ENCODE results near the gene SPIRE2. TPM values are rescaled to one million over a fixed set of nuclear protein-coding genes. Genes with fewer than 3 reads are reported as not detected.
A peak's percentile ranks its signal among the peaks of the same experiment; 100 is the strongest.

SPIRE2 gene
- total and polyA plus RNA-seq, 2 of the 13 experiments (the other 11 are each of a cell fraction or from before 2014, with no cell fraction given): 13.3 to 37.5 TPM

GRCh38 chr16:89909777-89910716, 81.8 kb downstream of the SPIRE2 start:
- ATAC-seq (peak; percentile 82), FAIRE-seq (peak; percentile 78), DNase-seq (ENCODE audit: low spot score) (peak; percentile 60)
- Histone ChIP-seq H3K9me3 (ENCODE audit: low read length) (no peaks in the 10 kb centered on the region), H3K9ac (ENCODE audit: insufficient read depth, low read depth, low read length) (no peak overlapping the region), H3K27ac (ENCODE audit: extremely low read length, insufficient read depth, low read length) (no peak overlapping the region), H3K36me3 (replicated peaks in 1 of 2; ENCODE audit: control insufficient read depth in 1 of 2, insufficient read depth in 2 of 2, low read length in 2 of 2) (peaks cover 24% of the 10 kb centered on the region in 2 experiments), H4K20me1 (ENCODE audit: insufficient read depth, low read length) (no peaks in the 10 kb centered on the region; the same call in 1 of the 2 replicates), H3K27me3 (ENCODE audit: control insufficient read depth in 1 of 2, insufficient read depth in 2 of 2, low read length in 2 of 2) (no peaks in the 10 kb centered on the region), H3K4me3 (replicated peaks in 1 of 3; ENCODE audit: insufficient read depth in 1 of 3, low read depth in 2 of 3, low read length in 3 of 3) (no peak overlapping the region), H3K4me2 (ENCODE audit: low read depth, low read length) (no peak overlapping the region), H3K79me2 (ENCODE audit: insufficient read depth, low read length) (no peaks in the 10 kb centered on the region), H2AFZ (ENCODE audit: low read length) (no peak overlapping the region), H3K4me1 (ENCODE audit: insufficient read depth, low read length) (peaks cover 17% of the 10 kb centered on the region)
- whole genome bisulfite sequencing (ENCODE audit: low lambda C conversion rate): 83% methylated on average over 45 of the region's 47 CpGs
- in situ Hi-C loops (cut with HindIII; ENCODE audit: extremely low pct_ligation_motif_present, low pct_unique_long_range_greater_than_20kb): no loop called here
- POLR2A ChIA-PET: interaction anchor here (0.6 to 8.1 kb wide), 6 partner anchors 8 to 204 kb away, joined by 3 to 78 read pairs (median 4); partner anchors contain the start of genes MC1R, TCF25 and TUBB3
- BruUV-seq (replicated peaks): TSS peak; percentile 27
- CTCF ChIA-PET (ENCODE audit: low intra/inter-chr PET ratio, low total read pairs): interaction anchor here (1.0 kb wide), 1 partner anchor 9 kb away, joined by 4 read pairs; the partner anchor contains the start of gene MC1R
- intact Hi-C loops (cut with micrococcal nuclease; ENCODE audit: unreplicated experiment): no loop called here
- TF ChIP-seq ZNF431 (CRISPR knock-in tag; IDR thresholded peaks at IDR 0.05; ENCODE audit: borderline replicate concordance, low read depth) (no peak), ZNF275 (CRISPR knock-in tag; IDR thresholded peaks at IDR 0.05; ENCODE audit: borderline replicate concordance) (no peak), SIX4 (CRISPR knock-in tag; IDR thresholded peaks at IDR 0.05) (no peak), GFI1 (CRISPR knock-in tag; IDR thresholded peaks at IDR 0.05; ENCODE audit: borderline replicate concordance) (no peak), ZNF329 (CRISPR knock-in tag; IDR thresholded peaks at IDR 0.05; ENCODE audit: low read depth) (no peak), TARDBP (CRISPR knock-in tag; IDR thresholded peaks at IDR 0.05) (no peak), KDM5B (CRISPR knock-in tag; IDR thresholded peaks at IDR 0.05; ENCODE audit: borderline replicate concordance) (peak; percentile 56; the same call in 1 of the 2 replicates), ZNF761 (CRISPR knock-in tag; conservative IDR thresholded peaks at IDR 0.05) (0 out of 2 replicates have a peak, but pooled peaks have one; percentile 48), MIER3 (CRISPR knock-in tag; IDR thresholded peaks at IDR 0.05; ENCODE audit: borderline replicate concordance) (no peak), EZH2 (conservative IDR thresholded peaks at IDR 0.05; ENCODE audit: low read depth, low read length) (no peak), ZNF512B (CRISPR knock-in tag; IDR thresholded peaks at IDR 0.05; ENCODE audit: borderline replicate concordance) (no peak), ARNTL (CRISPR knock-in tag; IDR thresholded peaks at IDR 0.05) (no peak)
- TF ChIP-seq, protein P1, sequence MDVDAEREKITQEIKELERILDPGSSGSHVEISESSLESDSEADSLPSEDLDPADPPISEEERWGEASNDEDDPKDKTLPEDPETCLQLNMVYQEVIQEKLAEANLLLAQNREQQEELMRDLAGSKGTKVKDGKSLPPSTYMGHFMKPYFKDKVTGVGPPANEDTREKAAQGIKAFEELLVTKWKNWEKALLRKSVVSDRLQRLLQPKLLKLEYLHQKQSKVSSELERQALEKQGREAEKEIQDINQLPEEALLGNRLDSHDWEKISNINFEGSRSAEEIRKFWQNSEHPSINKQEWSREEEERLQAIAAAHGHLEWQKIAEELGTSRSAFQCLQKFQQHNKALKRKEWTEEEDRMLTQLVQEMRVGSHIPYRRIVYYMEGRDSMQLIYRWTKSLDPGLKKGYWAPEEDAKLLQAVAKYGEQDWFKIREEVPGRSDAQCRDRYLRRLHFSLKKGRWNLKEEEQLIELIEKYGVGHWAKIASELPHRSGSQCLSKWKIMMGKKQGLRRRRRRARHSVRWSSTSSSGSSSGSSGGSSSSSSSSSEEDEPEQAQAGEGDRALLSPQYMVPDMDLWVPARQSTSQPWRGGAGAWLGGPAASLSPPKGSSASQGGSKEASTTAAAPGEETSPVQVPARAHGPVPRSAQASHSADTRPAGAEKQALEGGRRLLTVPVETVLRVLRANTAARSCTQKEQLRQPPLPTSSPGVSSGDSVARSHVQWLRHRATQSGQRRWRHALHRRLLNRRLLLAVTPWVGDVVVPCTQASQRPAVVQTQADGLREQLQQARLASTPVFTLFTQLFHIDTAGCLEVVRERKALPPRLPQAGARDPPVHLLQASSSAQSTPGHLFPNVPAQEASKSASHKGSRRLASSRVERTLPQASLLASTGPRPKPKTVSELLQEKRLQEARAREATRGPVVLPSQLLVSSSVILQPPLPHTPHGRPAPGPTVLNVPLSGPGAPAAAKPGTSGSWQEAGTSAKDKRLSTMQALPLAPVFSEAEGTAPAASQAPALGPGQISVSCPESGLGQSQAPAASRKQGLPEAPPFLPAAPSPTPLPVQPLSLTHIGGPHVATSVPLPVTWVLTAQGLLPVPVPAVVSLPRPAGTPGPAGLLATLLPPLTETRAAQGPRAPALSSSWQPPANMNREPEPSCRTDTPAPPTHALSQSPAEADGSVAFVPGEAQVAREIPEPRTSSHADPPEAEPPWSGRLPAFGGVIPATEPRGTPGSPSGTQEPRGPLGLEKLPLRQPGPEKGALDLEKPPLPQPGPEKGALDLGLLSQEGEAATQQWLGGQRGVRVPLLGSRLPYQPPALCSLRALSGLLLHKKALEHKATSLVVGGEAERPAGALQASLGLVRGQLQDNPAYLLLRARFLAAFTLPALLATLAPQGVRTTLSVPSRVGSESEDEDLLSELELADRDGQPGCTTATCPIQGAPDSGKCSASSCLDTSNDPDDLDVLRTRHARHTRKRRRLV (CRISPR knock-in tag; IDR thresholded peaks at IDR 0.05): no peak

Data from HepG2 (cell line).